Measurements from ENCODE around the gene SLC6A19.

SLC6A19 gene

DNA sequence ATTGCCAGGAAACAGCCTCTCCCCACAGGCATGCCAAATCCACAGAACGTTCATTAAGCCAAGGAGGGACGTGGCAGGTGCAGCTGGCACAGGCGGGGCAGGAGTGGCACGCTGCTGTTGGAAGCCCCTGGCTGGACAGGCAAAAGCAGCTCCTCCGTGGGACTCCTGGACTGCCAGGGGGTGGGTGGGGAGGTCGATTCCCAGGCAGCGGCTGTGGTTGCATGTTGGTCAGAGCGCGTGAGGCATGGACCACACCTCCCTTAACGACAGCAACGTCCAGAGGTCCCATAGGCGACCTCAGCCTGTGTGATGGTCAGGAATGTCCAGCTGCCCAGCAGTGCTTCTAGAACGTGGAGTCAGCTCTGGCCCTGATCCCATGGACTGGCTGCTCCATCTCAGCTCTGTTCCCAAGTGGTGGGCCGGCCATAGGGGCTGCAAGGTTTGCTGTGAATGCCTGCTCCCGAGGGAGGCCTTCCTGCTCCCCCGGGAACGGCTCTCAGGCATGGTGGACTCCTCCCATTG, 6.9 kb downstream of the SLC6A19 start:
- no peak for DNase-seq (ENCODE audit: low spot score)
- no peak for FAIRE-seq

DNA sequence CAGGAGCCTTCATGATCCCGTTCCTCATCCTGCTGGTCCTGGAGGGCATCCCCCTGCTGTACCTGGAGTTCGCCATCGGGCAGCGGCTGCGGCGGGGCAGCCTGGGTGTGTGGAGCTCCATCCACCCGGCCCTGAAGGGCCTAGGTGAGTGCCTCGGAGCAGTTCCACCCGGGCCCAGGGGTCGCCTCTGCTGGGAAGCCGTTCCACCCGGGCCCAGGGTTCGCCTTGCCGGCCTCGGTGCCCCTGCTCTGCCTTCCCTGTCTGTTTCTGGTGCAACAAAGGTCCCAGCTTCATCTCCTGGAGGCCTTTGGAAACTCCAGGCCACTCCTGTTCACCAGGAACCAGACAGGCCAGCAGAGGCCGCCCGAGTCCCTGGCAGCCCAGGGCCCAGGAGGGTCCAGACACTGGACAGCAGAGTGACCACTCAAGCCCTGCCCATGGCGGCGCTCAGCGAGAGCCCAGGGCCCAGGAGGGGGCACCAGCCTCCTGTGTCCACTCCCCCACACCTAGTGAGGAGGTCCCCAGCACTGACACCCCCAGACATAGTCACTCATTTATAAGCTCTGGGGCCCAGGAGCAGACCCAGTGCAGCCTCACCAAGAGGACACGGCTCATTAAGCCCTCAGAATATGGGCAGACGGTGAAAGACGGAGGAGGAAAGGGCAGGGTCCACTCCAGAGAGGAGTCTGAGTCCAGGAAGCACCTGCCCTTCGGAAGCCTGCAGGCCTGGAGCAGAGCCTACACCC, 7.5 kb downstream of the SLC6A19 start:
- no peak for FAIRE-seq

DNA sequence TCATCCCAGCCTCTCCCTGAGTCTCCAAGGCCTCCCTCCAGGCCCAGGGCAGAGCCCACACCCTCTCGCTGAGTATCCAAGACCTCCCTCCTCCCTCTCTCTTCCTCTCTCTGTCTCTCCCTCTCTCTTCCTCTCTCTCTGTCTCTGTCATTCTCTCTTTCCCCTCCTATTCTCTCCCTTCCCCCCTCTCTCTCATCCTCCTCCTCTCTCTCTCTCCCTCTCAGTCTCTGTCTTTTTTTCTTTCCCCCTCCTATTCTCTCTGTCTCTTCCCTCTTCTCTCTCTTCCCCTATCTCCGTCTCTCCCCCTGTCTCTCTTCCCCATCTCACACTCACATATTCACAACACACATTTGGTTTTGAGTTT, 8.1 kb downstream of the SLC6A19 start:
- DNase-seq (ENCODE audit: low spot score): no peak
- FAIRE-seq: no peak

More for the DNA sequence above, 7.5 kb downstream of the SLC6A19 start:
- no peak for DNase-seq (ENCODE audit: low spot score)

DNA sequence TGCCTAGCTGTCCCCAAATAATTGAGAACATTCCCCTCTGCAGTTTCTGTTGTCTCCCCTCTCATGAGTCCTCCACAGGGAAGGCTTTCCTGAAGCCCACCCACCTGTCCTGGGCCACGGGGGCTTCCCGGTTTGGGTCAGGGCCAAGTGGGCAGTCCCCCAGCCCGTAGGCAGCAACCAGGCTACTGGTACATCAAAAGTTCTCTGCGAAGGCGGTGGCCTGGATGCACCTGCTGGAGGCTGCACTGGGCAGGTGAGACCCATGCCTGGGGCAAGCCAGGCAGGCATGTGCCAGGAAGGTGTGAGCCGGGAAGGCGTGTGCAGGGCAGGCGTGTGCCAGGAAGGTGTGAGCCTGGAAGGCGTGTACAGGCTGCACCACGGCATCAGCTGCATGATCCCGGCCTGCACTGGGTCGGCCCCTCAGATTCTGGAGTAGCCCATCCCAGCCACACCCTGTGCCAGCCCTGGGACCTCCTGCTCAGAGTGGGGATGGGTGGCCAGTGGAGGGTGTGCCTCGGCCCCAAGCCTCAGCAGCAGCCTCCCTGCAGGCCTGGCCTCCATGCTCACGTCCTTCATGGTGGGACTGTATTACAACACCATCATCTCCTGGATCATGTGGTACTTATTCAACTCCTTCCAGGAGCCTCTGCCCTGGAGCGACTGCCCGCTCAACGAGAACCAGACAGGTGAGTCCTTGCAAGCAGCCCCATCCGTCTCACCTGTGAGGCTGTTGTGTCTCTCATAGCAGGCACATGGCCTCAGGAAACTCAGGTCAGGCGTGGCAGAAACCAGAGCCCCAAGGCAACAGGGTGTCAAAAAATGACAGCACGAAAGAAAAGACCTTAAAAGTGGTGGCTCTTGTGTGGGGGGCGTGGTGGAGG, 8.7 kb downstream of the SLC6A19 start:
- DNase-seq (ENCODE audit: low spot score) (no peak), FAIRE-seq (no peak)

DNA sequence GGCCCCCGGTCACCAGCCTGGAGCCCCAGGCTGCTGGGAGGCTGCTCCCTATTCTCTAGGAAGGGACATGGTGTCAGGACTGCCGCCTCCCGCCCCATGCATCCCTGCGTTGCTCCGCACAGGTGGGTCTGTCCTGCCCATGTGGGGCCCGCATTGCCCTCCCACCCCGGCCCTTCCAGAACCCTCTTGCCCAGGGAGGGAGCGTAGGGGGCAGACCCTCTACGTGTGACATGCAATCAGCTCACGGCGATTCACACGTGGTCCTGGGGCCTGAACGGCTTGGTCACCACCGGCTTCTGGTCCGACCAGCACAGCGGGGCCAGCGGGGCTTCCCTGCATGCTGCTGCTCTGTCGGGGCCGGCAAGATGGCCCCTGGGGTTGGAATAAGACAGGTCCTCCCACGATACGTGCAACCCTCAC, 9.4 kb downstream of the SLC6A19 start:
- DNase-seq (ENCODE audit: low spot score) (no peak), FAIRE-seq (no peak)

DNA sequence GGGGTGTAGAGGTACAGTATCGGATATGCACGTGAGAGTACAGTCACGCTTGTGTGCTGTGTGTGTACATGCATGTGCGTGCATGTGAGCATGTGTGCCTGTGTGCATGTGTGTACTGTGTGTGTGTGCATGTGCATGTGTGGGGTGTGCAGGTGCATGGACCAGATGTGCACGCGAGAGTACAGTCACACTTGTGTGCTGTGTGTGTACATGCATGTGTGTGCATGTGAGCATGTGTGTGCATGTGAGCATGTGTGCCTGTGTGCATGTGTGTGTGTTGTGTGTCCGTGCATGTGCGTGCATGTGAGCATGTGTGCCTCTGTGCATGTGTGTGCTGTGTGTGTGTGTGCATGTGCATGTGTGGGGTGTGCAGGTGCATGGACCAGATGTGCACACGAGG, 10.3 kb downstream of the SLC6A19 start:
- no peak for FAIRE-seq
- no peak for DNase-seq (ENCODE audit: low spot score)

DNA sequence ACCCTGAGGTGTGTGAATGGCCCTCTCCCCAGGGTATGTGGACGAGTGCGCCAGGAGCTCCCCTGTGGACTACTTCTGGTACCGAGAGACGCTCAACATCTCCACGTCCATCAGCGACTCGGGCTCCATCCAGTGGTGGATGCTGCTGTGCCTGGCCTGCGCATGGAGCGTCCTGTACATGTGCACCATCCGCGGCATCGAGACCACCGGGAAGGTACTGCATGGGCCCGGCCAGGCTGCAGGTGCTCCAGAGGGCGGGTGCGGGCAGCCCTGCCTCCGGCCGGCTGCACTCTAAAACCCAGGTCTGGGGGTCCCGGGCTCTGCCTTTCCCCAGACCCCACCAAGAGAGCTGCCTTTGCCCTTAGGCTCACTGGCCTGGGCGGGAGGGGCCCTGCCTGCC, 10.9 kb downstream of the SLC6A19 start:
- DNase-seq (ENCODE audit: low spot score) (no peak), FAIRE-seq (no peak)

DNA sequence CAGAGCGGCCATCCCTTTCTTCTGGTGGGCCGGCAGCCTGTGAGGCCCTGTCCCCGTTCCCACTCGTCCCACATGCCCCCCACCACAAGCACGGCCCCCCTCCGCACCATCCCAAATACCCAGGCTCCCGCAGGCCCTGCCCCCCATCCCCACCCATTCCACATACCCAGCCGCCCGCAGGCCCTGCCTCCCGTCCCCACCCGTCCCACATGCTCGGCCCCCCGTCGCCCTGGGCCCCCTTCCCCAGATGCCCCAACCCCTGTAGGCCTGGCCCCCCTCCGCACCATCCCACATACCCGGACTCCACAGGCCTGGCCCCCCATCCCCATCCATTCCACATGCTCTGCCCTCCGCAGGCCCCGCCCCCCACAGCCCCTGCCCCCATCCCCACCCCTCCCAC, 11.5 kb downstream of the SLC6A19 start:
- DNase-seq (ENCODE audit: low spot score): no peak
- FAIRE-seq: no peak

DNA sequence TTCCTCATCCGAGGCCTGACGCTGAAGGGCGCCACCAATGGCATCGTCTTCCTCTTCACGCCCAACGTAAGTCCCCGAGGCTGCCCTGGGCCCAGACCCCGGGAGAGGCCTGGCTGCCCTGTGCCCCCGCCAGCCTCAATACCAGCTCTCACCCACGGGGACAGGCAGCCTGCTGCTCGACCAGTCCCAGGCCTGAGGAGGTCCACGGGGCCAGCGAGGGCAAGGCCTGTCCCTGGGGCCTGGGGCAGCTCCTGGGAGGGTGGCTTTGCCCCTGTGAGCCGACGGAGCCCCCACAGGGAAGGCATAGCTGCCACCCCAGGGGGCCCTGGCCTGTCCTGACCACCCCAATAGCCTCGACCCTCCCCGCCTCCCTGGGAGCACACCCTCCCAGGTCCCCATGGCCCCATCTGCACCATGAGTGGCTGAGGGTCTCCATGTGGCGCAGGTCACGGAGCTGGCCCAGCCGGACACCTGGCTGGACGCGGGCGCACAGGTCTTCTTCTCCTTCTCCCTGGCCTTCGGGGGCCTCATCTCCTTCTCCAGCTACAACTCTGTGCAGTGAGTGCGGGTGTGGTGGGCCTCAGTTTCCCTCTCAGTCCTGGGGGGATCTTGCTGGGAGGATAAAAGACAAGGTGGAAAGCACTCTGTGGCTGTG, 12.2 kb downstream of the SLC6A19 start:
- DNase-seq (ENCODE audit: low spot score): no peak
- FAIRE-seq: no peak

DNA sequence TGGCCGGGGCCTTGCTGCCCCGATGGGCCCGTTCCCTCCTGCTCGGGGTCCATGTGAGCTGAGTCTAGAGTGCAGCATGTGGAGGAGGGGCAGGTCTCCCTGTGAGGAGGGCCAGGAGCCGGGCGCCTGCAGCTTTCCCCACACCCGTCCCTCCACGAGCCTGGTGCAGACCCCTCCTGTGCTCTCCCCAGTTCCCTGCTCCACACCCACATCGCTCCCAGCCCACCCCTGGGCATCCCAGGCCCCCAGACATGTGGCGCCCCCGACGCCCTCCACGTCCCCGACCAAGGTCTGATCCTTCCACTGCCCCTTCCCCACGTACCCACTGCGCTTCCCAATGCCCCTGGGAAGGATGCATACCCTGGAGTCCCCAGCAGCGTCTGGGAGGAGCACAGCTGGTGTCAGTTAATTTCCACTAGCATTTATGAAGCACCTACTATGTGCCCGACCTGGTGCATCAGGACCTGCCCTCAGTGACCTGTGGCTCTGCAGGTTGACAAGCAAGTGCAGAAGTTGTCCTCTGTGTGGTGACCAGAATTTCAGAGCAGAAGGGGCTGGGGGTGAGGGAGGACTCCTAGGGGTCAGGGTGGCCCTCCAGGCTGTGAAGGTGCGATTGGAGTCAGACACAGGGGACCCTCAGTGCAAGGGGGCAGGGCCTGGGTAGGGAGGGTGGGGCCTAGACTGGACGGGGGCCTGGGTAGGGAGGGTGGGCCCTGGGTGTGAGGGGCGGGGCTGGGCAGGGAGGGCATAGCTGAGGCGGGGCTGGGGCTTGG, 13.0 kb downstream of the SLC6A19 start:
- DNase-seq (ENCODE audit: low spot score): no peak
- no peak for FAIRE-seq

DNA sequence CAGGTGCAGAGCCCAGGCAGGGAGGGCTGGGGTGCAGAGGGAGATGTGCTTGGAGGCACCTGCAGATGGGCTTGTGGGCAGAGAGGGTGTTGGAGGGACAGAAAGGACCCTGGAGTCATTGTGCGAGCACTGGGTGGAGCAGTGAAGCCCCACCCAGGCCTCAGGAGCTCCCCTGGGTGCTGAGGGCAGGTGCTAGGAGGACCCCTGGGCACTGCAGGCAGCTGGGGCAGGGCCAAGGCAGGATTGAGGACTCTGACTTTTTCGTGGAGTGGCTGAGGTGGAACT, 13.5 kb downstream of the SLC6A19 start:
- DNase-seq (ENCODE audit: low spot score): no peak
- no peak for FAIRE-seq

DNA sequence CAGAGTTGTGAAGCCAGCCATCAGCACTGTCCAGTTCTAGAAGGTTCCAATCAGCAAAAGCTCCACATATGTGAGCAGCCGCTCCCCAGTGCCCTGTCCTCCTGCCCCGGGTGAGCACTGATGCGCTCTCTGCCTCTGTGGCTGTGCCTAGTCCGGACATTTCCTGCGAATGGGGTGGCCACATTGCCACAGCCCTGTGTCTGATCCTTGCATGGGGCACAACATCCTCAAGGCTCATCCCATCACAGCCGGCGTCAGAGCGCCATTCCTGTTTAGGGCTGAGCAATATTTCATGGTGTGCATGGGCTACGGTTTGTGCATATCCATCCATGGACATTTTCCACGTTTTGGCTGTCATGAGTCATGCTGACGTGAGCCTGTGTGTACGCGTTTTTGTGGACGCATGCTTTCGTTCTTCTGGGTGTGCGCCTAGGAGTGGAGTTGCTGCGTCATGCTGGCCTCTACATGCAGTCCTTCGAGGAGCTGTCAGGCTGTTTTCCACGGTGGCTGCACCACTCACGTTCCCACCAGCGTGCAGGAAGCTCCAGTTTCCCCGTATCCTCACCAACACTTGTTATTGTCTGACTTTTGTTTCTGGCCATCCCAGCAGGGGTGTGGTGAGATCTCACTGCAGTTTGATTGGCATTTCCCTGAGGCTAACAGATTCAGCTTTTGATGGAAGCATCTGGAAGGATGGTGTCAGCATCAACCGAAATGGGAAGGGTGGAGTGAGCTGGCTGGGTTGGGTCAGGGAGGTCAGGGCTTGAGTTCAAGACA, 14.1 kb downstream of the SLC6A19 start:
- DNase-seq (ENCODE audit: low spot score) (no peak), FAIRE-seq (no peak)

DNA sequence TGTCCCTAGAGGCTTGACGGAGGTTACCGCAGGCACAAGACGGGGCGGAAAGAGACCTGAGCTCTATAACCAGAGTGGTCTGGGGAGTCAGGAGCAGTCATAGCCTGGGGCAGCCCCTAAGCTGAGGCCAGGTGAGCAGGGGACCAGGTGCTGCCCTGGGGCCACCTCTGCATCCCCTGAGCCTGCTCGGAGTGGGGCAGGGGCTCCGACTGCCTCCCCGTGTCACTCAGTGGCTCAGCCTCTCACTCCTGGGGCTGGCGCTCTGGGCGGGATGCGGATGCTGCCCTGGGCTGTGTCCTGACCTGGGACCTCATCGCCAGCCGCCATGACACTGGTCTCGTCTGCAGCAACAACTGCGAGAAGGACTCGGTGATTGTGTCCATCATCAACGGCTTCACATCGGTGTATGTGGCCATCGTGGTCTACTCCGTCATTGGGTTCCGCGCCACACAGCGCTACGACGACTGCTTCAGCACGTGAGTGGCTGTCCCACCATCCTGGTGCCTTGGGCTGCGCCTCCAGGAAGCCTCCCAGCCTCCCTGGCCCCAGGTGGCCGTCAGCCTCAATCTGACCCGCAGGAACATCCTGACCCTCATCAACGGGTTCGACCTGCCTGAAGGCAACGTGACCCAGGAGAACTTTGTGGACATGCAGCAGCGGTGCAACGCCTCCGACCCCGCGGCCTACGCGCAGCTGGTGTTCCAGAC, 15.0 kb downstream of the SLC6A19 start:
- no peak for FAIRE-seq
- DNase-seq (ENCODE audit: low spot score): no peak

DNA sequence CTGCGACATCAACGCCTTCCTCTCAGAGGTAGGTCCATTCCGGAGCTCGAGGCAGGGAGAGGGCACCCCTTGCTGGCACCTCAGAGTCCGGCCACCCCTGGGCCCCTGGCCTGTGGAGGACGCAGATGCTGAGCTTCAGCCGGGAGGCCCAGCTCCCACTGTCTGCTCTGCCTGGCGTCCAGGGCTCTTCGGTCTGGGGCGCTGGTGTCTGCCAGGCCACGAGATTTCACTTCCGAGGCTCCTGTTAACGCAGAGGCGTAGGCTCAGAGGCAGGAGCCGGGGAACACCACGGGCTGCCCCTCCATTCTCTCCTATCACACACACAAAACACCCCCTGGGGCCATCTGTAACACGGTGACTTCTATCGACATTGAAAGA, 15.5 kb downstream of the SLC6A19 start:
- FAIRE-seq: no peak
- DNase-seq (ENCODE audit: low spot score): no peak

DNA sequence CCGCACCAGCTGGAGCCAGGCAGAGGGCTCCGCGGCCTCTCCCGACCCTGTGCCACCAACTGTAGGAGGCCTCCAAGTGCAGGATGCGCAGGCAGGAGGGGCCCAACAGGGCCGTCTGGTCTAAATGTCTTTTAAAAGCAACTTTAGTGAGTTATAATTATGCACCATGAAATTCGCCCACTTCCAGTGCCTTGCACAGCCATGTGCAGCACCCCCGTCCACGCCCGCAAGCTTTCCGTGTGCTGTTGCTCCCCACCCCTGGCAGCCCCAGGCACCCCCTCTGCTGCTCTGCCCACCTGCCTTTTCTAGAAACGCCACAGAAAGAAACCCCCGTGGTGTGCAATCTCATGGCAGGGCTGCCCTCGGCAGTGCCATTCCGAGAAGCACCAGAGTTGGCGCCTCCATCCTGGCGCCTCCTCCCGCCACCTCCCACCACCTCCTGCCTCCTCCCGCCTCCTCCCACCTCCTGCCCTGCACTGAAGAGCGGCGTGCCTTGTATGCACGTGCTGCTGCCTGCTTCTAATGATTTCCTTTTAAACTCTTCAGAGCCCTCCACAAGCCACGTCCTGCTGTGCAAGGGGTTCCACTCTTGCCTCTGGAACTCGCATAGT, 16.3 kb downstream of the SLC6A19 start:
- no peak for FAIRE-seq
- no peak for DNase-seq (ENCODE audit: low spot score)

DNA sequence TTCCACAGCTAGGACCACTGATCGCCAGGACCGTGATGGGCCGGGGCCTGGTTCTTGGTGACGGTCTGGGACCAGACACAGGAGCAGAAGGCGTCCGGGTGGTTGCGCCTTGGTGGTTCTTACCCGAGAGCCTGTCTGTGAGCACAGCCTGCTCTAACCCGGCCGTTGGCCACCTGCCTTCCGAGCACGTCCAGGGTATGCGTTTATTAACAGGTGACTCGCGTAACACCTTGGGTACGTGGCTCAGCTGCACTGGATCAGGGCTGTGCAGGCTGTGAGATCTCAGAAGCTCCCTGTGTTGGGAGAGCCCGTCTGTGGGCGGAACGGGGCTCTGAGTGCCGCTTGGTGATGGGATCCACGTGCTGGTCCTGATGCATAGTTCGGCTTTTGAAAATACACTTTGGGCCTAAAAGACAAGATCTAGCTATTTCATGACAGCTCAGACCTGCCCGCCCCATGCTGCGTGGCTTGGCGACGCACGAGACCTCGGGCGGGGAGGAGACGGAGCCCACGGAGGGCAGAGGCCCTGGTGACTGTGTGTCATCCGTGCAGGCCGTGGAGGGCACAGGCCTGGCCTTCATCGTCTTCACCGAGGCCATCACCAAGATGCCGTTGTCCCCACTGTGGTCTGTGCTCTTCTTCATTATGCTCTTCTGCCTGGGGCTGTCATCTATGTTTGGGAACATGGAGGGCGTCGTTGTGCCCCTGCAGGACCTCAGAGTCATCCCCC, 17.1 kb downstream of the SLC6A19 start:
- DNase-seq (ENCODE audit: low spot score) (no peak), FAIRE-seq (no peak)

DNA sequence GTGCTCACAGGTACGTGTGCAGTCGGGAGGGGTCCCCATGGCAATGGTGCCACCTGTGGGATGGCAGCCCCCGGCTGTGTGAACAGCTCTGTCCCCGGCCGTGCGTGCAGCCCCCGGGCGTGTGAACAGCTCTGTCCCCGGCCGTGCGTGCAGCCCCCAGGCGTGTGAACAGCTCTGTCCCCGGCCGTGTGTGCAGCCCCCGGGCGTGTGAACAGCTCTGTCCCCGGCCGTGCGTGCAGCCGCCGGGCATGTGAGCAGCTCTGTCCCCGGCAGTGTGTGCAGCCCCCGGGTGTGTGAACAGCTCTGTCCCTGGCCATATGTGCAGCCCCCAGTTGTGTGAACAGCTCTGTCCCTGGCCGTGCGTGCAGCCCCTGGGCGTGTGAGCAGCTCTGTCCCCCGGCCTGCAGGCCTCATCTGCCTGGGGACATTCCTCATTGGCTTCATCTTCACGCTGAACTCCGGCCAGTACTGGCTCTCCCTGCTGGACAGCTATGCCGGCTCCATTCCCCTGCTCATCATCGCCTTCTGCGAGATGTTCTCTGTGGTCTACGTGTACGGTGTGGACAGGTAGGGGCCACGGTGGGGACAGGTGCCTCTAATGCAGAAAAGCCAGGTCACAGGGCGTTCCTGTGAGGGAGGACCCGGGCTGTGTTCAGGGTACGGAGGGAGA, 17.8 kb downstream of the SLC6A19 start:
- DNase-seq (ENCODE audit: low spot score): no peak
- FAIRE-seq: no peak

DNA sequence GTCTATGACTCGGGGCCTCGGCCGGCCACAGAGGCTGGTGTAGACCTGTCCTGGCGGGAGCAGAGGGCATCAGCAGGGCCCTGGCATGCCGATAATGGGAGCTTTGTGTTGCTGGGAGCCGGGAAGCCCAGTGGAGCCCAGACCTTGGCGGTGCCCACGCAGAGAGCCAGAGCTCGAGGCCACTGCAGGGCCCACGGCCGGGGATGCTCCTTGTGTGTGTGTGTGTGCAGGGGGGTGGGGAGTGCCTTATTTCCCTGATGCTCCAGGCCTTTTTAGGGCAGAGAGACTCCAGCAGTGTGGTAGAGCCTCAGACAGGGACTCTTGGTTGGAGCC, 18.3 kb downstream of the SLC6A19 start:
- no peak for FAIRE-seq
- DNase-seq (ENCODE audit: low spot score): no peak

DNA sequence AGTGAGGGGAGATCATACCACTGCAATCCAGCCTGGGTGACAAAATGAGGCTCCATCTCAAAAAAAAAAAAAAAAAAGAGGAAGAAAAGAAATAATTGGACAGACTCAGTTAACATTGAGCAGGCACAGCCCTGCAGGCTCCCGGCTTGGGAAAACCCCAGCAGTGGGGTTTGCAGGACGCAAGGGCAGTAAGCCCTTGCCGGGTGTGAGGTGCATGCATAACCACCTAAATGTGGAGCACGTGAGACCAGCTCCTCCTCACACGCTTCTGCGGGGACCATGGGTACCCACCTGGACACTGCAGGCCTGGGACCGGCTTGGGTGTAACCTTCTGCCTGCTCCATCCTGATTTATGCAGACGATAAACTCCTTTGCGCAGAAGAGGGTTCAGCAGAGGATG, 19.0 kb downstream of the SLC6A19 start:
- FAIRE-seq (no peak), DNase-seq (ENCODE audit: low spot score) (no peak)
